Fibroblast of pulmonary artery (primary cell): ENCODE results near the gene CCR7.
A peak's percentile ranks its signal among the peaks of the same experiment; 100 is the strongest.

Source experiments
- DNase-seq: peaks from one replicate; pipeline ENCODE4 v3.0.0-alpha.2; 2010; ENCODE audit warnings: low read depth
- H3K4me3 ChIP-seq: replicated peaks from 2 replicates; pipeline ENCODE4 v1.5.1; 2011; ENCODE audit warnings: low read depth, mild to moderate bottlenecking, control low read depth, low read length, moderate library complexity
- TF ChIP-seq, protein P1 (sequence below): IDR thresholded peaks from 2 replicates; pipeline ENCODE4 v1.5.1; 2011; ENCODE audit warnings: mild to moderate bottlenecking, control low read depth, low read length, inconsistent platforms; ENCODE audit errors: missing control alignments

The CCR7 gene

DNA sequence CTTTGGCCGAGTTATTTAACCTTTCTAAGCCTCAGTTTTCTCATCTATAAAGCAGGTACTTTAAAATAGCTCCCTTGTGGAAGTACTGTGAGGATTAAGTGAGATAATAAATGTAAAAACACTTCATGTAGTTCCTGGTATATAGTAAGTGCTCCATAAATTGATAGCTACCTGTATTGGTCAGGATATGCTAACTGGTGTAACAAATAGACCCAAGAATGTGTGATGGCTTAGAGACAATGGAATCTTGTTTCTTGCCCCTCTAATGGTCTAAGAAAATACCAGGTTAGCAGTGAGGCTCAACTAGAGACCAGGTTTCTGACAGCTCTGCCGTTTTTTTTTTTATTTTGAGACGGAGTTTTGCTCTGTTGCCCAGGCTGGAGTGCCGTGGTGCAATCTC, 29.8 kb downstream of the CCR7 start:
- no peak overlapping the region for H3K4me3 ChIP-seq
- TF ChIP-seq, protein P1, sequence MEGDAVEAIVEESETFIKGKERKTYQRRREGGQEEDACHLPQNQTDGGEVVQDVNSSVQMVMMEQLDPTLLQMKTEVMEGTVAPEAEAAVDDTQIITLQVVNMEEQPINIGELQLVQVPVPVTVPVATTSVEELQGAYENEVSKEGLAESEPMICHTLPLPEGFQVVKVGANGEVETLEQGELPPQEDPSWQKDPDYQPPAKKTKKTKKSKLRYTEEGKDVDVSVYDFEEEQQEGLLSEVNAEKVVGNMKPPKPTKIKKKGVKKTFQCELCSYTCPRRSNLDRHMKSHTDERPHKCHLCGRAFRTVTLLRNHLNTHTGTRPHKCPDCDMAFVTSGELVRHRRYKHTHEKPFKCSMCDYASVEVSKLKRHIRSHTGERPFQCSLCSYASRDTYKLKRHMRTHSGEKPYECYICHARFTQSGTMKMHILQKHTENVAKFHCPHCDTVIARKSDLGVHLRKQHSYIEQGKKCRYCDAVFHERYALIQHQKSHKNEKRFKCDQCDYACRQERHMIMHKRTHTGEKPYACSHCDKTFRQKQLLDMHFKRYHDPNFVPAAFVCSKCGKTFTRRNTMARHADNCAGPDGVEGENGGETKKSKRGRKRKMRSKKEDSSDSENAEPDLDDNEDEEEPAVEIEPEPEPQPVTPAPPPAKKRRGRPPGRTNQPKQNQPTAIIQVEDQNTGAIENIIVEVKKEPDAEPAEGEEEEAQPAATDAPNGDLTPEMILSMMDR = no peak
- no peak for DNase-seq

DNA sequence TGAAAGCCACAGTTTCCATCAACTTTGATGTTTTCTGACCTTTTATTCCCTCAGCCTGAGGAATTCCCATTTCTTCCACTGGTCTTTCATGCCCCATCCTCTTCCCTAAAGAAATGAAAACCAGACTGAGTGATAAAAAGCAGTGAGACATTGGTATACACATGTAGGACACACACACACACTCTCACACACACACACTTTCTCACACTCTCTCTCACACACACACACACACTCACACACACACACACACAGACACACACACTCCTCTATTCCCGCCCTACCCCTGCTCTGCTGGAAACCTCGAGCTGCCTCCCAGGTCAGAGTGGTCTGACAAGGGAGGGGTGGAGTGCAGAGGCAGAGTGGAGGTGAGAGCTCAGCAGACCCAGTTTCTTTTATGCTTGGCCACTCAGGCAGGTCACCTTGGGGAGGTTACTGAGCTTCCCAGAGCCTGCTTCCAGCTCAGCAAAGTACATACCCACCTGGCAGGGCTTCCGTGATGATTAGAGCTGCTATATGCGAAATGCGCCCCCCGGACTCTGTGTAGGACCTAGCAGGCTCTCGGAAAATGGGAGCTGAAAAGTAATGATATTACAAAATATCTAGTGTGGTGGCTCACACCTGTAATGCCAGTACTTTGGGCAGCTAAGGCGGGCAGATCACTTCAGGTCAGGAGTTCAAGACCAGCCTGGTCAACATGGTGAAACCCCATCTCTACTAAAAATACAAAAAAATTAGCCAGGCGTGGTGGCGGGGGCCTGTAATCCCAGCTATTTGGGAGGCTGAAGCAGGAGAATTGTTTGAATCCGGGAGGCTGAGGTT, 30.7 kb downstream of the CCR7 start:
- H3K4me3 ChIP-seq = no peak overlapping the region
- TF ChIP-seq, protein P1 = no peak
- DNase-seq = no peak

DNA sequence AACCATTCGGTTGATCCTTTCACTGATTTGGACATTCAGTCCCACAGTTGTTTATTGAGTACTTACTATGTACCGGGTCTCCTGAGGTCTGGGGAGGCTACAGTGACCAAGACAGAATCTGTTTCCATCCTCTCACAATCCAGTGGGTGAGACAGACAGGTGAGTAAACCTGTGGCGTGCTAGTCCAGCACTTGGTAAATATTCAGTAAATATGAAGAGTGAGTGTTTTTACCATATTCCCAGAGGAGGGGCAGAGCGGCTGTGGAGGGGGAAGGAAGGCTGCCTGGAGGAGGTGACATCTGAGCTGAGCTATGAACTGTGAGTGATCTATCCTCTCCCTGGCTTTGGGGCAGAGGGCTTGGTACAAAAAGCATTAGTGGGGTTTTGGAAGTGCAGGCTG, 31.4 kb downstream of the CCR7 start:
- no peak overlapping the region for H3K4me3 ChIP-seq
- TF ChIP-seq, protein P1 = no peak
- DNase-seq = no peak

DNA sequence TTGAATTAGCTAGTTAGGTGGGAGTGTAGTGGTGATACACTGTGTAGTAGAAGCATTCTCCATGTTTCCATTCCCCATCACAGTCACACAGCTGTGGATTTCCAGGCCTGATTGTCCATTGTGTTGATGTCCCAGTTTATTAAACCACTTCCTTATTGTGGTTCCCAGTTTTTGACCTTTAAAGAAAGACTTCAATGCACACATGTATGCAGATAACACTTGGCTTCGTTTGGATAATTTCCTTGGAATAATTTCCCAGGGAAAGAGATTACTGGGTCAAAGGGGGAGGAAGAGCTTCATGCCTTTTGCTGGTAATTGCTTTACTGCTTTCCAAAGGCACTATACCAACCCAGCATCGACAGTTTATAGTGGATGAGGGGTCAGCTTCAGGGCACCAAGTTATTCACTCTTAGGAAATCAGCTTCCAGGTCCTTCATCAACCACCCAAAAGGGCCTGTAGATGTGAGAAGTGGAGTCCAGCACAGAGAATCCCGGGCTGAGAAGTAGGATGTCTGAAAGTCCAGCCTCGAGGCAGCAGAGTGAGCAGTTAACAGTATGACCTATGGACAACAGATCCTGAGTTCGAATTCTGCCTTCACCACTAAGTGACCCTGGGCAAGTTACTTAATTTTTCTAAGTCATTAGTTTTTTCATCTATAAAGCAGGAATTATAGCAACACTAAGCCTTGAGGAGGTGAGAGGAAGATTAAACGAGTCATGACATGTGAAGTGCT, 32.6 kb downstream of the CCR7 start:
- TF ChIP-seq, protein P1 = no peak
- H3K4me3 ChIP-seq = no peak overlapping the region
- peak; percentile 65 for DNase-seq

DNA sequence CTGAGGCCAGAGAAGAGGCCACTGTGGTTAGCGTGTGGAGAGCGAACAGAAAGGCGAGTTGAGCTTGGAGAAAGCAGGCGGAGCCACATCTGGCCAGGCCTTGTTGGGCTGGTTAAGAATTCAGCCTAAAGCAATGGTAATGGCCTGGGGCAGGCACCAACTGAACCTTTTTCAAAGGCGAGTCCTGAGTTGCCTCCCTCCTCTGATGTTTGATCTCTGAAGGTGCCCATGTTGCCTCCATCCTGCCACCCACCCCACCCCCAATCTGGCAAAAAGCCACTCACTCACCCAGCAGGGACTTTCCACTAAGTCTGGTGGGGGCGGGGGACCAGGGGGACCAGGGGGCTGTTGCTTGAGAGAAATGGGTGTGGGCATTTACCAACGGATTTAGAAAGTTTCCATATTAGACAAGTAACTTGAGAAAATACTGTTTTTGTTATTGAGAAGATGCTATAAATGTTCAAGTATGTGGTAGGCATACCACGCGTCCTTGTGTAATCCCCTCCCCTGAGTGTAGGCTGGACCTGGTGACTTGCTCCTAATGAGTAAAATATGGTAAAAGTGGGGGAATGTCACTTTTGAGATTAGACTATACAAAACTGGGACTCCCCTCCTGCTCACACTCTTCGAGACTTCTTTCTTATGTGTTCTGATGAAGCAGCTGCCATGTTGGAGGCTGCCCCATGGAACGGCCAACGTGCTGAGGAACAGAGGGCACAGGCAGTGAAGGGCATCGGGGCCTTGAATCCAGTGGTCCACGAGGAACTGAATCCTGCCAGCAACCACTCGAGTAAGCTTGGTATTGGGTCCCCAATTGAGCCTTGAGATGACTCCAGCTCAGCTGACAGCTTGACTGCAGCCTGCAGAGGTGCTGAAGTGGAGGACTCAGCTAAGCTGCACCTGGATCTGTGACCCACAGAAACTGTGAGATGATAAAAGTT, 34.0 kb downstream of the CCR7 start:
- TF ChIP-seq, protein P1 = no peak
- no peak for DNase-seq
- no peak overlapping the region for H3K4me3 ChIP-seq

DNA sequence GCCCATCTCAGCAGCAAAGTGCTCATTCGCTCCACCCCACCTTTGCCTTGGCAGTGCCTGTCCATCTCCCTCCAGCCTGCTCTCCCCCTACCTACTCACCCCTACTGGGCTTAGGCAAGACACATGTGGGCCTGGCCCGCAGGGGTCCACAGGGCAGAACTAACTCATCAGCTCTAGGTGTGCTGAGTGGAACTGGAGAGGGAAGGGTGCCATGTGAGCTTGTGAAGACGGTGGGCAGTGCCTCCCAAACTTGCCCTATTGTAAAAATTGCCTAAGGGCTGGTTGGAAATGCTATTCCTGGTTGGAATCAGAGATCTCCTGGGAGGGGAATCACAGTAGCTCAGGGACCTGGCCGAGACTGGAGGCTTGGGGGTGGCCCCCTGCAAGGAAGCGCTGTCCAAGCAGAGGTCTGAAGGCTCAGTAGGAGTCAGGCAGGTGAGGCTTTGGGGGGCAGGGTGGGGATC, 34.7 kb downstream of the CCR7 start:
- H3K4me3 ChIP-seq = no peak overlapping the region
- DNase-seq = no peak
- TF ChIP-seq, protein P1 = no peak
